Breast epithelium (tissue), 4 donors: ENCODE results near the gene VSTM2B. TPM values are rescaled to one million over a fixed set of nuclear protein-coding genes. Genes with fewer than 3 reads are reported as not detected.
A peak's percentile ranks its signal among the peaks of the same experiment; 100 is the strongest.

Experiments
- DNase-seq, 2 donors: peaks; one replicate each; pipeline ENCODE4 v3.0.0-alpha.2; 2019; ENCODE audit warnings: low spot score in 2 of 2
- H3K27ac ChIP-seq, 2 donors: fragments of 200-600 bp; sonication (generic) in 1 of 2; one replicate each; pipeline ENCODE4 v1.5.1; 2016 to 2019; ENCODE audit warnings: mild to moderate bottlenecking in 1 of 2
- H3K27me3 ChIP-seq, 2 donors: fragments of 200-600 bp; sonication (generic) in 1 of 2; one replicate each; pipeline versions ENCODE4 v1.5.1 to v1.6.0; 2017 to 2019; ENCODE audit warnings: control low read depth in 1 of 2, mild to moderate bottlenecking in 1 of 2
- H3K36me3 ChIP-seq: fragments of 200-600 bp; one replicate; pipeline ENCODE4 v1.5.1; 2019
- H3K4me1 ChIP-seq, 2 donors: fragments of 200-600 bp; sonication (generic); one replicate each; pipeline ENCODE4 v1.5.1; 2016 to 2019; ENCODE audit warnings: control low read depth in 1 of 2
- H3K4me3 ChIP-seq, 3 donors: fragments of 200-600 bp; sonication (generic); 1 replicate in 2 of 3; 2 replicates in 1 of 3; pipeline ENCODE4 v1.5.1; 2016 to 2019; ENCODE audit warnings: mild to moderate bottlenecking in 3 of 3, moderate library complexity in 2 of 3
- H3K9me3 ChIP-seq, 2 donors: fragments of 200-600 bp; sonication (generic) in 1 of 2; one replicate each; pipeline ENCODE4 v1.5.1; 2016 to 2019; ENCODE audit warnings: control low read depth in 1 of 2
- POLR2A ChIP-seq: fragments of 450-650 bp; IDR thresholded peaks from one replicate; pipeline ENCODE4 v1.6.1; 2016; ENCODE audit warnings: antibody characterized with exemption, mild to moderate bottlenecking, moderate library complexity
- POLR2AphosphoS5 ChIP-seq, 3 donors: sonication (generic); formaldehyde crosslinking; IDR thresholded peaks; one replicate each; pipeline ENCODE4 v1.6.1; 2017; ENCODE audit warnings: antibody characterized with exemption in 3 of 3
- intact Hi-C: fragments of 100-400 bp; cut with DNase I; formaldehyde crosslinking; loops from one replicate; pipeline ENCODE4 v1.15.1; 2023; ENCODE audit warnings: low total_unique reads
- total RNA-seq, 3 donors: library from RNA; depleted of rRNA; stranded (reverse); fragments of >200 nt; gene quantifications; one replicate each; pipeline ENCODE4 v1.1.0, GENCODE V29; 2016
- TF ChIP-seq, protein P1 (sequence below), 3 donors: fragments of 450-650 bp; IDR thresholded peaks; one replicate each; pipeline ENCODE4 v1.5.1; 2016 to 2017; ENCODE audit warnings: antibody characterized with exemption in 3 of 3, mild to moderate bottlenecking in 3 of 3, moderate library complexity in 3 of 3

Gene VSTM2B
- not detected for total RNA-seq

DNA sequence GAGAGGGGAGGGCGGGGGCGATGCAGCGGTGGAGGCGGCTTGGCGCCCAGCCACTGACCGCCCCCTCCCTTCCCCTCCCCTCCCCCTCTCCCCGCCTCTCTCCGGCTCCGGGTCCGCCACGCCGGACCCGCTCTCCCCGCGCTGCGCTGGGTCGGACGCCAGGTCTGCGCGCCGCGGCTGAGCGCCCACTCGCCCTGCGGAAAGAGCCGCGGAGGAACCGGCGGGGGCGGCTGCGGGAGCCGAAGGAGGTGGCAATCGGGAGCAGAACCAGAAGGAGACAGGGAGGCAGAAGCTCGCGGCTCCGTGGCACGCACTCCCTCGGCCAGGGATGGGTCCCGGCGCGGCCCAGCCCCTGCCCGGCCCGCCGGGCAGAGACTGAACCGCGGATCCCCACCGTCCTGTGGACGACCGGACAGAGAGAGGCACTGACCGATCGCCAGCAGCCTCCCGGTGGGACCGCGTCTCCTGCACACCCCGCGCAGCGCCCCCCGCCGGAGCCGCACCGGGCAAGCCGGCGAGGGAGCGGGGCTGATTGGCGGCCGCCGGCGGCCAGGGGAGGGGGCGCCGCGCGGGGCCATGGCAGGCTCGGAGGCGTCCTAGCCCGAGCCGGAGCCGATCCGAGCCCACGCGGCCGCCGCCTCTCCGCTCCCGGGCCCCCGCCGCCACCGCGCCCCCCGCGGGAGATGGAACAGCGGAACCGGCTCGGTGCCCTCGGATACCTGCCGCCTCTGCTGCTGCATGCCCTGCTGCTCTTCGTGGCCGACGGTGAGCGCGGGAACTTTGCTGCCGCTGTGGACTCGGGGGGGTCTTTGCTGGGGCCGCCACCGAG lies at the start of gene VSTM2B:
Gene VSTM2B (plus strand): TSS at position 94 of the 829 bp plus-strand sequence. CDS start 590 bp downstream, at position 684.
- DNase-seq, result no peak
- TF ChIP-seq POLR2A, result no peak
- TF ChIP-seq, protein P1, sequence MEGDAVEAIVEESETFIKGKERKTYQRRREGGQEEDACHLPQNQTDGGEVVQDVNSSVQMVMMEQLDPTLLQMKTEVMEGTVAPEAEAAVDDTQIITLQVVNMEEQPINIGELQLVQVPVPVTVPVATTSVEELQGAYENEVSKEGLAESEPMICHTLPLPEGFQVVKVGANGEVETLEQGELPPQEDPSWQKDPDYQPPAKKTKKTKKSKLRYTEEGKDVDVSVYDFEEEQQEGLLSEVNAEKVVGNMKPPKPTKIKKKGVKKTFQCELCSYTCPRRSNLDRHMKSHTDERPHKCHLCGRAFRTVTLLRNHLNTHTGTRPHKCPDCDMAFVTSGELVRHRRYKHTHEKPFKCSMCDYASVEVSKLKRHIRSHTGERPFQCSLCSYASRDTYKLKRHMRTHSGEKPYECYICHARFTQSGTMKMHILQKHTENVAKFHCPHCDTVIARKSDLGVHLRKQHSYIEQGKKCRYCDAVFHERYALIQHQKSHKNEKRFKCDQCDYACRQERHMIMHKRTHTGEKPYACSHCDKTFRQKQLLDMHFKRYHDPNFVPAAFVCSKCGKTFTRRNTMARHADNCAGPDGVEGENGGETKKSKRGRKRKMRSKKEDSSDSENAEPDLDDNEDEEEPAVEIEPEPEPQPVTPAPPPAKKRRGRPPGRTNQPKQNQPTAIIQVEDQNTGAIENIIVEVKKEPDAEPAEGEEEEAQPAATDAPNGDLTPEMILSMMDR (IDR thresholded peaks at IDR 0.05), result no peak
- TF ChIP-seq POLR2AphosphoS5 (IDR thresholded peaks at IDR 0.05), result no peak
- H3K36me3 ChIP-seq, result no peaks in the 10 kb centered on the region
- H3K9me3 ChIP-seq, result no peaks in the 10 kb centered on the region
- intact Hi-C loops, result no loop called here
- no peak within 1 kb of the TSS for H3K27ac ChIP-seq
- H3K4me3 ChIP-seq, result peak within 1 kb of the TSS in 2 of 3 donors; percentile 27 to 57
- peaks cover 0 to 8% of the 10 kb centered on the region in 2 donors for H3K4me1 ChIP-seq
- peaks cover 3 to 97% of the 10 kb centered on the region in 2 donors for H3K27me3 ChIP-seq

DNA sequence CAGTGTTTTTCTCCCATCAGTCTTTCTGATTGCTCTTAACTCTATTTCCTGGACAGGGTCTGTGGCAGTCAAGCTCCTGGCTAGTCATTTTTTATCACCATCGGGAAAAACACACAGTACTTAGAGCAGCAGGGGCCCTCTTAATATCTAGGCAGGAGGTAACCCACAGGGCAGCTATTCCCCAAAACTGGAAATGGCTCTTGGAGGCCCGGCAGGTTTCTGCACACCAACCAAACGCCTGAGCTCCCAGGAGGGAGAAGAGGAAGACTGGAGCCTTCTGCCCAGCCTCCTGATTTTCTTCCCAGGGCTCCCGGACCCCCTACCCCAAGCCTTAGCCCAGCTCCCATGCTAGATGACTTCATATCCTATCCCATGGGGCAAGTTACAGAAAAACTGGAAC lies 49.3 kb upstream of the VSTM2B start:
- peaks cover 0 to 11% of the 10 kb centered on the region in 2 donors for H3K9me3 ChIP-seq
- H3K27me3 ChIP-seq, result peaks cover 0 to 5% of the 10 kb centered on the region in 2 donors
- no peak for DNase-seq
- no peaks in the 10 kb centered on the region for H3K4me1 ChIP-seq
- H3K4me3 ChIP-seq, result no peak overlapping the region
- intact Hi-C loops, result no loop called here
- TF ChIP-seq POLR2A (no peak), POLR2AphosphoS5 (IDR thresholded peaks at IDR 0.05) (no peak)
- TF ChIP-seq, protein P1 (IDR thresholded peaks at IDR 0.05), result no peak
- H3K27ac ChIP-seq, result no peak overlapping the region
- no peaks in the 10 kb centered on the region for H3K36me3 ChIP-seq

DNA sequence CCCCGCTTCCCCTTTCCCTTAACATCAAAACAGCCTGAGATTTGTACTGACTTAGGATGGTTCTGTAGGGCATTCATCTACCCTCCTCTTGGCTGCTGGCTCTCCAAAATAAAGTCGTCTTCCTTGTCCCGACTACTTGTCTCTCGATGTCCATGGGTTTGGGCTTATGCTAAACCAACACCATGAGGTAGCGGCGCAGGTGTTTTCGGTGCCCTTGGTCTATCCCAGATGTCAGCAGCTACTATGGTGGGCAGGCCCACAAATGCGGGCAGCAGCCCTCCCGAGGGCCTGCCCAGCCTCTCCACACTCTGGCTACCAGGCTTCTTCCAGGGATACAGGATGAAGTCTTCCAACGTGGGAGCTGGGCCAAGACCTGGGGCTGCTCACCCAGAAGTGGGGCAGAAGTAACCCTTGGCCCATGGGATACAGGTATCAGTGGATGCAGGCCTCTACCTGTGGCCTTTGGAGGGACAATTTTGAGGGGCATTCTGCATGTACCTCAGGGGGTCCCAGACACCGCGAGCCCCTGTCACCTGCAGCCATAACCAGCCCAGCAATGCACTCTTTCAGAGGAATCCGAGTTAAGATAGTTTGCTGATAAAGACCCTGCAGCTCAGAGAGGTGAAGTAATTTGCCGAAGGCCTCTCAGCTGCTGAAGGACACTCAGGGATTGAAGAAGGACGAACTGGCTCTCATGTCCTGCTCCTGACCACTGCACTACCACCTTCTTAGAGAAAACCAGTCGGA lies 47.8 kb upstream of the VSTM2B start:
- no peak overlapping the region for H3K27ac ChIP-seq
- H3K27me3 ChIP-seq, result peaks cover 0 to 5% of the 10 kb centered on the region in 2 donors
- peaks cover 0 to 11% of the 10 kb centered on the region in 2 donors for H3K9me3 ChIP-seq
- TF ChIP-seq, protein P1 (IDR thresholded peaks at IDR 0.05), result no peak
- no peak for TF ChIP-seq POLR2AphosphoS5 (IDR thresholded peaks at IDR 0.05)
- no peak for TF ChIP-seq POLR2A
- no peak overlapping the region for H3K4me3 ChIP-seq
- no peaks in the 10 kb centered on the region for H3K36me3 ChIP-seq
- no peaks in the 10 kb centered on the region for H3K4me1 ChIP-seq
- intact Hi-C loops, result no loop called here
- no peak for DNase-seq

DNA sequence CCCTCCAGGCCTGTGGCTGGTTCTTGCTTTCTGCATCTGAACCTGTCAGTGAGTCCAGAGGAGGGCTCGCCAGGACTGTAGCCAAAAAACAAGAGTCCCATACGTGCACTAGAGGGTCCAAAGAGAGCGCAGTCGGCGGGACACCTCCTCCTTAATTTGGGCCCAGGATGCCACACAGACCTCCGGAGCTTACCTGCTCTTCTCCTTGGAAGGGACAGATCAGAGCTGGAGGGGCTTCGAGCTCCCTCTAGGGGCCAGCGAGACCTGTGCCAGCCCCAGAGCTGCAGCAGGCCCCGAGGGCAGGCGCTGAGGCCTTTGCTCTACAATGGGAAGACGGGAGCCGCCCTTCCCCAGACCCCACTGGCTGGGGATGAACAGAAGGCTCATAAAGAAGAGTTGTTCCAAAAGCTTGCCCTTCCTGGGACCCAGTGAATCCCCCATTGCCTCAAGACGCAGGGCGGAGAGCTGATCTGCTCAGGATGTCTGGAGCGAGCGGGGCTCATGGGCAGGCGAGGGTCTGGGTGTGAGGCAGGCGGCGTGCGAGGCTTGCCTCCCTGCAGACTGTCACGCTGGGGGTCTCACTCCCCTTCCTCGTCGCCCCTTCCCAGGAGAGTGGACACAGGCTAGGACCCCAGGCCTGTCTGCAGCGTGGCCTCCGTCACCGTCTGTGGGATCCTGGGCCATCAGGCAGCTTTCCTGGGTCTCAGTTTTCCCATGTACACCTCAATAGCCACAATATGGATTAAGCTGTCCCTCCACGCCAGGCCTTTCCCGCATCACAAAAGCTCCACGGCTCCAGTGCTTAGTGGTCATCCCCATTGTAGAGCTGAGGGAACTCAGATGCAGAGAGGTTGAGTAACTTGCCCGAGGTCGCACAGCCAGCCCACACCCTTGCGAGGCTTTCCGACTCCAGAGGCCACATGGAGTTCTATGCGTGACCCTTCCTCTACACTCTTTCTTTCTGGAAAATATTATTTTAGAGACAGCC lies 46.9 kb upstream of the VSTM2B start:
- peaks cover 0 to 5% of the 10 kb centered on the region in 2 donors for H3K27me3 ChIP-seq
- DNase-seq, result no peak
- no peaks in the 10 kb centered on the region for H3K4me1 ChIP-seq
- H3K36me3 ChIP-seq, result no peaks in the 10 kb centered on the region
- intact Hi-C loops, result no loop called here
- TF ChIP-seq POLR2AphosphoS5 (IDR thresholded peaks at IDR 0.05) (no peak), POLR2A (no peak)
- TF ChIP-seq, protein P1 (IDR thresholded peaks at IDR 0.05), result no peak
- H3K4me3 ChIP-seq, result no peak overlapping the region
- H3K9me3 ChIP-seq, result peaks cover 0 to 11% of the 10 kb centered on the region in 2 donors
- H3K27ac ChIP-seq, result no peak overlapping the region
